NK-92 treated with Interleukin-12 subunit alpha and Interleukin-12 subunit beta, amount 100 ng/mL, for 24 hours (cell line): Measurements from ENCODE around the gene POFUT2.

Experiments used
- DNase-seq: peaks from one replicate; lab custom pipeline; 2025; lab: John Stamatoyannopoulos, UW

The POFUT2 gene, protein sequence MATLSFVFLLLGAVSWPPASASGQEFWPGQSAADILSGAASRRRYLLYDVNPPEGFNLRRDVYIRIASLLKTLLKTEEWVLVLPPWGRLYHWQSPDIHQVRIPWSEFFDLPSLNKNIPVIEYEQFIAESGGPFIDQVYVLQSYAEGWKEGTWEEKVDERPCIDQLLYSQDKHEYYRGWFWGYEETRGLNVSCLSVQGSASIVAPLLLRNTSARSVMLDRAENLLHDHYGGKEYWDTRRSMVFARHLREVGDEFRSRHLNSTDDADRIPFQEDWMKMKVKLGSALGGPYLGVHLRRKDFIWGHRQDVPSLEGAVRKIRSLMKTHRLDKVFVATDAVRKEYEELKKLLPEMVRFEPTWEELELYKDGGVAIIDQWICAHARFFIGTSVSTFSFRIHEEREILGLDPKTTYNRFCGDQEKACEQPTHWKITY

DNA sequence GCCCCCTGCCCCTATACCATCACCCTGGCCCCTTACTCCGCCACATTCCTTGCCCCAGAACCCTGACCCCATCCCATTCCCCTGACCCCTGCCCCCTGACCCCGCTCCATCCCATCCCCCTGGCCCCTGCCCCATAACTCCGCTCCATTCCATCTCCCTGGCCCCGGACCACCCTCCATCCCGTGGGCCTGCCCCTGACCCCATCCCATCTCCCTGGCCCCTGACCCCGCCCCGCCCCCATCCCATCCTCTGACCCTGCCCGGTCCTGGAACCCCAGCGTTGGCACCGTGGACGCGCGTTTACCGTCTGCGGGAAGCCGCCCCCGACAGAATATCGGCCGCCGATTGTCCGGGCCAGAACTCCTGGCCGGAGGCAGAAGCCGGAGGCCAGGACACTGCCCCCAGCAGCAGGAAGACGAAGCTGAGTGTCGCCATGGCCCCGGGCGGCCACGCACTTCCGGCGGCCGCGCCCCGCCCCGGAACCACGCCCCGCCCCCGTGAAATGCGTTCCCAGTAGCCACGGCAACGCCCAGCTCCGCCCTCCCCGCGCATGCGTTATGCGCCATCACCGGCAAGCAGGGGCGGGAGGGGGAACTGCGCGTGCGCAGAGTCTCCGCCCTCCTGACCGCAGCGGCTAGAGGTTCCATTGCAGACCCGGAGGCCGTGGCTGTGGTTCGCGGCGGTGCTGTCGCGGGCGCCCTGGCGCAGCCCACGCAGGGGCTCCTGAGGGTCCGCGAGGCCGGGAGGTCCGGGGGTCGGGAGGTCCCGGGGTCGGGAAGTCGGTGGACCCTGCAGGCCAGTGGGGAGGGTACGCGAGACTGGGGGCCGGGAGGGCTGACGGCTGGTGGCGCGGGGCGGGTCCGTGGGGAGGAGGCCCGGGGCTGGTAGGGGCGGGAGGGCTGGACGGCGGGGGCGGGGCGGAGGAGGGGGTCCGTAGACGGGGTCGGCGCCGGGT lies at the start of gene POFUT2:
Gene POFUT2, minus strand, starts transcription at position 458 of the 954 bp plus-strand sequence. Its CDS starts 24 bp downstream, at position 434.
- peak; percentile 97 for DNase-seq

DNA sequence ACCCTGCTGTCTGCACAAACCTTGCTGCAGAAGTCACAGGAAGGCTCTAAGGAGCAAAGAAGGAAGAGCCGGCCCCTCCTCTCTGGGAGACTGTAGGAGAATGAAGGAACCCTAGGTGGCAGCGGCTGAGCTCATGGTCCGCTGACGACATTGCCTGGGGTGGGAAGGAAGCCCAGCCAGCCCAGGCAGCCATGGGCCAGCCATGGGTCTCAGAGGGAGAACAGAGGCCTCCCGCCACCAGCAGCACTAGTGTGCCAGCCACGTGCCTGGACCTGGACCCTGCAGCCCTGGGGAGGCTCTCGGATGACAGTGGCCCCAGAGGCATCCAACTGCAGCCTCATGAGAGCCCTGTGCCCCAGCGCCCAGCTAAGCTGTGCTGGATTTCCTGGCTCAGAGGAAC lies 49.2 kb upstream of the POFUT2 start:
- DNase-seq: no peak

DNA sequence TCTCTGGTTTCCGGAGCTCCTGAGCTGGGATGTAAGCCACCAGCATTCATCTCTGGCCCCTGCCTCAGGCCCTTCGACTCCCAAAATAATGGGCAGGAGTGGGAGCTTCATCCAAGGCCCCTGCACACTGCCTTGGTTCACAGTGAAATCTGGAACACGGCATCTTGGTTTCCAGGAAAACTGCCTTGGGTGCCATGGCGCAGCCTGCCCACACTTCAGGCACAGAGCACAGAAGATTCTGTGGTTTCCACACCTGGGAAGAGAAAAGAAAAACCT lies 48.8 kb upstream of the POFUT2 start:
- DNase-seq: no peak

DNA sequence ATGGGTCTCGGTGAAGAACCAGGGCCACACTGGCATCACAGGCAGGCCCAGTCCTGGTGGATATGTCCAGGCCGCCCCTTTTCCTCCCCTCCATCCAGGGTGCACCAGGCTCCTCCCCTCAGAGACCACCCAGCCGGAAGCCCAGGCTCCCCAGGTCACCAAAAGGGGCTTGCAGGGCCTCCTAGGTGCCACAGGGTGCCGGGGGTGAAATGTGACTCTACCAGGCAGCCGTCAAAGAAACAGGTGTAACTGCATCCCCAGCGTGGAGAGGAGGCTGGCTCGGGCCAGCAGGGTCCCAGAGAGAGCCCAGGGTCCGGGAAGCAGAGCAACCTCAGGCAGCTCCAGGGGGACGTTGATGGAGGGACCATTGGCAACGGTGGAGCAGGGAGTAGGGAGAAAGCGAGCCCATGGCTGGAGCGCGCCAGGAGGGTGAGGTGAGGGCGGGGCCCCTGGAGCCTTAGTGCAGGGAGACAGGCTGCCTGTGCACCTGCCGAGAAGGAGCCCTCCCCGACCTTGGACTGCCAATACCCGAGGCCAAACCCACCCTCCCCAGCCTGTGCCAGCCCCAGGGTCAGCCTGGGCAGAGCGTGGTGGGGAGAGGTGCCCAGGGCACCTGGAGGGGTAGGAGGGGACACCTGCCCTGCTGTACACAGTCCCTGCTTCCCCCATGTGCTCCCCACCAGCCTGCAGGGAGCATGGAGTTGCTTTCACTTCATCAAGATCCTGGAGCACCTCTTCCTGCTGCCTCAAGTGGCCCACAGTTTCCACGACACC lies 48.3 kb upstream of the POFUT2 start:
- no peak for DNase-seq

DNA sequence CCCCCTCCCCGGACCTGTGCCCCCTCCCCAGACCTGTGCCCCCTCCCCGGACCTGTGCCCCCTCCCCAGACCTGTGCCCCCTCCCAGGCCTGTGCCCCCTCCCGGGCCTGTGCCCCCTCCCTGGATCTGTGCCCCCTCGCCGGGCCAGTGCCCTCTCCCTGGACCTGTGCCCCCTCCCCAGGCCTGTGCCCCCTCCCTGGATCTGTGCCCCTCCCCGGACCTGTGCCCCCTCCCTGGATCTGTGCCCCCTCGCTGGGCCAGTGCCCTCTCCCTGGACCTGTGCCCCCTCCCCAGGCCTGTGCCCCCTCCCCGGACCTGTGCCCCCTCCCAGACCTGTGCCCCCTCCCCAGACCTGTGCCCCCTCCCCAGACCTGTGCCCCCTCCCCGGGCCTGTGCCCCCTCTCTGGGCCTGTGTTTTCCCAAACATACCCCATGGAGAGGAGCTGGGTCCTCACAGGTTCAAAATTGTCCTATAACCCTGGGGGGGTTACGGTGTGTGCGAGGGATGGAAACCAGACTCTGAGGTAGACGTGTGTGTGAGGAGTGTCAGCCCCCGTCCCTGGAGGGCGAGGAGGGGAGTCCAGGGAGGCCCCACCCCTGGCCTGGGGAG lies 47.6 kb upstream of the POFUT2 start:
- no peak for DNase-seq

DNA sequence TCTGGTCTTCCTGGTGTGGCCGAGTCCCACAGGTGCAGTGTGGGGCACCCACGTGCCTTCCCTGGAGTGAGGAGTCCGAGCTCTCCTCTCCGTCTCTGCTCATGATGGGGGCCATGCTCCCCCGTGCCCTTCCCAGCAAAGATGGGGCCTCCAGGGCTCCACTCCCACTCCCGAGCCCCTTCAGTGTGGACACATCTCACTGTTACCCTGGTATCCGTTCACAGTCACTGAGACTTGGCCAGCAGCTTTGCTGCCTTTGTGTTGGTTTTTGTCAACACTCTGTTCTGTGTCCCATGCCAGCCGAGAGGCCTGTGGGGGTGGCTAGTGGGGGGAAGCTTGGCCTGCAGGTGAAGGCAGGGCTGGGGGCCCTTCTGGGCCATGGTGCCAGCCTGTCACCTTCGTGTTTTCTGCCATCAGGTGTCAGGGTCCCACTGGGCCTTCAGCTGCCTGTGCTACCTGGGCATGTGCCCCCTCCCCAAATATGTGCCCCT lies 46.9 kb upstream of the POFUT2 start:
- no peak for DNase-seq

DNA sequence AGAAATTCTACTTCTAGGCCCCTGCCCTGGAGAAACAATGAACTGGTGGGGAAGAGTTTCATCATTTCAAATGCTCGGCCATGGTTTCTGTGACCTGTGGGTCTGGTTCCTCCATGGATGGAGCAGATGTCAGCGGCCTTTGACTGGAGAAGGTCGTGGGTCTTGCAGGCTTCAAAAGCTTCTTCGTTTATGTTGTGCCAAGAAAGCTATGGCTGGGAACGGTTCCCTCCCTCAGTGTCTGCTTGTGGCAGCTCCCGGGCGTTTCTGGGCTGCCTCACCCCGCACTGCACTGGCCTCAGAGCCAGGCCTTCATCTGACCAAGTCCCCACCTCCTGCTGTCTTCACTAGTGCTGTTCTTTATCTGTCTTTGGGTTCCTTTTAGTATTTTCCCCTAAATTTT lies 46.4 kb upstream of the POFUT2 start:
- DNase-seq: no peak

DNA sequence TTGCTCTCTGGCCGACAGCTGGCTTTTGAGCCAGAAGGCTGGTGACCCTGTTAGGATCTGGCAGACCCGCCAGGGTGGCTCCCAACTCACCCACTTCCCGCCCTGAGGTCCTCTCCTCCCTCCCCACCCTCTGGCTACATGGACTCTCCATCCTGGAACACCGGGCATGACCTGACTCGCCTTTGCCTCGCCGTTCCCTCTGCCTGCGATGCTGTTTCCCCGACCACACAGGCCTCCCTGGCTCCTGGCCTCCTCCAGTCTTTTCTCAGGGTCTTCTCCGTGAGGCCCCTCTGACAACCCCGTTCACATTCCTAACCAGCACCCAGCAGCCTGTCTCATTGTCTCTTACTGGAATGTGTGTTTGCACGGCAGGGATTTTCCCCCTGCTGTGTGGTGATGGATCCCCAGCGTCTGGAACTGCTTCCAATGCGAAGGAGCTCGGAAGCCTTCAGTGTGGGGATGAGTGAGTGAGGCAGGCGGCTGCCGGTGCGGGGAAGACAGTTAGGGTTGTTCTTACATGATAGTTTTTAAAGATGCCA lies 46.0 kb upstream of the POFUT2 start:
- DNase-seq: no peak

DNA sequence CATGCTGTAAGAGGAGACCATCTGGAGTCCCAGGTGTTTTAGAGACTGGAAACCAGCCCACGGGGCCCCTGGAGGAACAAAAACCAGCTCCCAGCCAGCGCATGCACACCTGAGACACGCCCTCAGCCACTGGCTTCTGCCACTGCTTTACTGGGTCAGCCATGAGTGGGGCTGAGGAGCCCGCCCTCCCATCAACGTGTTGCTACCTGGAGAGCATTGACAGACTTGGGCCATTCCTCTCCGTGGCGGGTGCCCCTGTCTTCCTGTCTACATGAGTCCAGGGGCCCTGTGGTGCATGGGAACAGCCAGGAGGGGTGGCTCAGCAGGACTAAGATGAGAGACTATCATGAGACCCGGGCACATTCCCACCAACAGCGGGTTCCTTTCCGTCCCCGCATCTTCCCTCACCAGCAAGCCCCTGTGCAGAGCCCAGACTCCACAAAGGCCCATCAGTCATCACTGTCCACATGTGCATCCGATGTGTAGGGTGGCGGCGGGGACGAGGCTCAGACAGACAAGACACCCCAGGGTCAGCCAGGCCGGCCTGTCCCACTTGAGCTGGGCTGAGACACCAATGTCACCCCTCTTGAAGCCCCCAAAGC lies 45.4 kb upstream of the POFUT2 start:
- no peak for DNase-seq

DNA sequence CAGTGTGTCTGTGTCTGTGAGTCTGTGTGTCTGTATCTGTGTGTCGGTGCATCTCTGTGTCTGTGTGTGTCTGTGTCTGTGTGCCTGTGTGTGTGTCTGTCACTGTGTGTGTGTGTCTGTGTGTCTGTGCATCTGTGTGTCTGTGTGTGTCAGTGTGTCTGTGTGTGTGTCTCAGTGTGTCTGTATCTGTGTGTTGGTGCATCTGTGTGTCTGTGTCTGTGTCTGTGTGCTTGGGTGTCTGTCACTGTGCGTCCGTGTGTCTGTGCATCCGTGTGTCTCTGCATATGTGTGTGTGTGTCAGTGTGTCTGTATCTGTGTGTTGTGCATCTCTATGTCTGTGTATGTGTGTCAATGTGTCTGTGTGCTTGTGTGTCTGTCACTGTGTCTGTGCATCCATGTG lies 44.7 kb upstream of the POFUT2 start:
- no peak for DNase-seq

DNA sequence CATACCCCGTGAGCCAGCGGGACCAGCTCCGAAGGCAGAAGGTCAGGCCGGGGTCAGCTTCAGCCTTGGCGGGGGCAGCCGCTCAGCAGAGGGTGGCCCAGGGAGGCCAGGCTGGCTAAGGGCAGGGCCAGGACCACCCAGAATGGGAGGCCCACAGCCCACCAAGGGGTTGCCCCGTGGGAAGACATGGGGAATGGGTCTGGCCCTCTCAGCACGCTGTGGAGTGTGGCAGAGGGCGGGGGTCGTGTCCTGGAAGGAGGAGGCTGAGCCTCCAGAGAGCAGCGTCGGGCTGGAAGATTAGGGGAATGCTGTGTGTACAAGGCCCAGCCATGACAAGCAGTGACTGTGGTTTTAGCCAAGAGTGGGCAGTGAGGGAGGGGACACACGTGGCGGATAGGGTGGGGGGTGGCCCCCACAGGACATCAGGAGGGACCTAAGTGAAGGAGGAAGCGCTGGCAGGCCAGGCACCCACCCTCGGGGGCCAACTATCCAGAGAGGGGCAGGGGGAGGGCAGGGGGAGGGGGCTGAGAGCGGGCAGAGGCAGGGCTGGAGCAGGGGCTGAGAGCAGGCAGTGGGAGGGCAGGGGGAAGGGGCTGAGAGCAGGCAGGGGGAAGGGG lies 43.9 kb upstream of the POFUT2 start:
- DNase-seq: no peak

DNA sequence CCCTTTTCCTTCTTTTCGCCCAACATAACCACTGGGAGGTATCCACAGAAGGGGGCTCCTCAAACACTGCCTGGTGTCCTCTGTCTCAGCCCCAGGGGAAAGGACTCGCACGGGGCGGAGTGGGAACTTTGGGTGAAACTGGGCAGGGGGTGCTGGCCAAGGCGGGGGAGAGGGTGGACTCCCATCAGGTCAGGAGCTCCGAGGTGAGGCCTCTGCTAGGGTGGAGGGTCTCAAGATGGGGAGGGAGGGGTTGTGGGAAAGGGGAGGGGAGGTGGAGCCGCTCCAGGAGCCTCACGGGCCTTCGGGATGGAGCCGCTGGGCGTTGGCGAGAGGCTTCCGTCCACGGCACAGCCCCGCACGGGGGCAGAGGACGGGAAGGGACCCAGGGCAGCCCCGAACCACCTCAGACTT lies 43.2 kb upstream of the POFUT2 start:
- no peak for DNase-seq

DNA sequence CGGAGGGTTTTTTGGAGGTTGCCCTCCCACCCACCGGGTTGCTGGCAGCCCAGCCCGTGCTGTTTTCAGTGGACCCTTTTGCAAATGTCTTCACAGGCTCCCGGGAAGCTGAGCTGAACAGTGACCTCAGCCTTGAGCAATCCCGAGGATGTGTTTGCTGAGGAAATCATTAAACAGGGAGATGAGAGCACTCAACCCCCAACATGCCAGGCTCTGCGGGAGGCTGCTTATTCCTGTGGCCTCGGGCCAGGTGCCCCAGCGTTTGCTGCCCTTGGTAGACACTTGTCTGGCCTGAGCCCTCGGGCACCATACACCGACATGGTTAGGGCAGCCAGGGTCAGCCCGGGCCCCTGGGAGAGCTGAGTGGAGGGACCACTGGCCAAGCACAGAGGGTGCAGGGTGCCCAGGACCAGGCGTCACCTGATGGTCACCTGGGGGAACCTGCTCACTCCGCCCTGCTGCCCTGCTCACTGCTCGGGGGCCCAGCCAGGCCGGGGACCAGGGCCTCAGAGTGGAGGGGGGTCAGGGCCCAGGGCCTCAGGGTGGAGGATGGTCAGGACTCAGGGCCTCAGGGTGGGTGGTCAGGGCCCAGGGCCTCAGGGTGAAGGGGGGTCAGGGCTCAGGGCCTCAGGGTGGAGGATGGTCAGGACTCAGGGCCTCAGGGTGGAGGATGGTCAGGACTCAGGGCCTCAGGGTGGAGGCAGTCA lies 42.5 kb upstream of the POFUT2 start:
- DNase-seq: no peak

DNA sequence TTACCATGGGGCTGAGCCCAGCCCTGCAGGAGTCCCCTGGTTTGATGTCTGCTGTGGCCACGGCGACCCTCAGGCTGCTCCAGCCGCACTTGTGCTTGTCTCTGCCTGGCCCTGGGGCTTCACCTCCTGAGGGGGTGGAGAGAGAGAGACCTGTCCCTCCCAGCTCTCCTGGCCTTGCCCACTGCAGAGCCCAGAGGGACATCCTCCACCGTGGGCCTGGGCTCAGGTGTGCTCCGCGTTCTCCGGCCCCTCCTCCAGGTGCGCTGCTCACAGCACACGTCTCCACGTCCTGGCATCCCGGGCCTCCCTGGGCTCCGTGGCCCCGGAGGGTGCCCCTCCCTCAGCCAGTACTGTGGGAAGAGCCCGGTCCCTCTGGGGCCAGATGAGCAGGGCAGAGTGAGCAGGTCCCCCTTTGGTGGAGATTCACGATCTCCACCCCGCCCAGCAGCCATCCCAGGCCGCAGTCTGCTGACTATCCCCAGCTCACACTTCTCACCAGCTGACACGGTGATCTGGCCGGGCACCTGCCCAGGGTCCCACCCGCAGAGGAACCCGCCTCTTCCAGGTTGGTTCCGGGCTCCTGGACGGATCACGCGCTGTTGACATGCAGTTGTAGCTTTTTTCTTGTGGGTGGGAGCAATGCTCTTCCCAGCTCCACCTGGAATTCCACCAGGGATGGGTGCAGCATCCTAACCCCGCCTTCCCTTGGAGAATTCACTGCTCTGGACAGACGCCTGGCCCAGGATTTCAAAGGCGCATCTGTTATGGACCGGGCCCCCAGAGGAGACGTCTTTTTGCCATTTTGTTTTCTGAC lies 41.8 kb upstream of the POFUT2 start:
- no peak for DNase-seq

DNA sequence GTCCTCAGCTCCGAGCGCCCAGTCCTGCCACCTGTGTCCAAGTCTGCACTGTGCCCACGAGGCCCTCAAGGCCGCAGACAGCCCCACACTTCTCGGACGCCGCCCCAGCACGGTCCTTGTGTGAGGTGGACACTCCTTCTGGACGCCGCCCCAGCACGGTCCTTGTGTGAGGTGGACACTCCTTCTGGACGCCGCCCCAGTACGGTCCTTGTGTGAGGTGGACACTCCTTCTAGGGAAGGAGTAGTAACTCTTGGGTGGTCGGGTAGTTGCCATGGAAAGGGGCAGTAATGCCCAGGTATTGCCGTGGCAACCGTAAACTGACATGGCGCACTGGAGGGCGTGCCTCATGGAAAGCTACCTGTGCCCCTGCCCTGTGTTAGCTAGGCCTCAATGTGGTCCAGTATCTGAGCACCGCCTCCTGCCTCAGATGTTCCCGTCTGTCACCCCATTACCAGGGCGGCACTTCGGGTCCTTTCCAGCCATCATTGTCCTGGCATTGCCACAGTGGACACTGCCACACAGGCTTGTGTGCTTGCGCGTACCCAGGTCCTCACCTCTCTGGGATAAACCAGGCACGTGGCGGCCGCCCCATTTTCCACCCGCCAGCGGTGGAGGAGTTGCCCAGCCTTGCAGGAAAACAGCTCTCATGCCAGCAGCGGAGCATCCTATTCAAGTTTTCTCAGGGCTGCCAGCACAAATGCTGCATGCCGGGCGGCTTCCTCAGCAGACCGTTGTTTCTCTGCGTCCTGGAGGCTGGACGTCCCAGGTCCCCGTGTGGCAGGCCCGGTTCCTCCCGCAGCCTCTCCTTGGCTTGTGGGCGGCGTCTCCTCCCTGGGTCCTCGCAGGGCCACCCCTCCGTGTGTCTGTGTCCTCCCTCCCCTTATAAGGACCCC lies 40.8 kb upstream of the POFUT2 start:
- no peak for DNase-seq

DNA sequence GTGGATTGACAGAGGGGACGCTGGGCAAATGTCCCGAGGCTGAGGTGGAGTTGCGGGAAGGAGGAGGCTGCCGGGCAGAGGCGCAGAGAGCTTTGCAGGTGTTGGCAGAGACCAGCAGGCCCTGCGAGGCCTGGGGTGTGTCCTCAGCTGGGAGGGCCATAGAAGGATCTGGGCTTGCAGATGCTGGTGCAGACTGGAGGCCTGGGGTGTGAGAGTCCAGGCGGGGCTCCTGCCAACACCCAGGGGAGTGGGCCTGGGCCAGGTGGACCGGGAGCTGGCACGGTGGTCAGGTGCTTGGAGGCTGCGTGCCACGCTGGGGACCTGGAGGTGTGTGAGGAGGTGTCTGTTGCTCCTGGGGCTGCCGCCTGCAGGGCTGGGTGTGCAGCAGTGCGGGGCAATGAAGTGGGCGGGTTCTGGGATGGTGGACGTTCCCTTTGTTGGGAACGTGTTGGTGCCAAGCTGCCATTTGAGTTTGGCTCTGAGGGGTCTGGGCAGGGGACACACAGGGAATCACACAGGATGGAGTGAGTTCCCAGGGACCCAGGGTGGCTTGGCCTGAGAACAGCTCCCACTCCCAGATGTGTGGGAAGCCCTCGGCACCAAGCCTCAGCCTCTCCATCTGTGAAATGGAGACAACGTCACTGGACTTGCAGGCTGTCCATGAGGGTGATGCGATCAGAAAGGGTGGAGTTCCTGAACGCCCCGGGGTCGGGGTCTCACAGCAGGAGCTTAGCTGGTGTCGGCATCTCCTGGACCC lies 39.9 kb upstream of the POFUT2 start:
- DNase-seq: no peak

DNA sequence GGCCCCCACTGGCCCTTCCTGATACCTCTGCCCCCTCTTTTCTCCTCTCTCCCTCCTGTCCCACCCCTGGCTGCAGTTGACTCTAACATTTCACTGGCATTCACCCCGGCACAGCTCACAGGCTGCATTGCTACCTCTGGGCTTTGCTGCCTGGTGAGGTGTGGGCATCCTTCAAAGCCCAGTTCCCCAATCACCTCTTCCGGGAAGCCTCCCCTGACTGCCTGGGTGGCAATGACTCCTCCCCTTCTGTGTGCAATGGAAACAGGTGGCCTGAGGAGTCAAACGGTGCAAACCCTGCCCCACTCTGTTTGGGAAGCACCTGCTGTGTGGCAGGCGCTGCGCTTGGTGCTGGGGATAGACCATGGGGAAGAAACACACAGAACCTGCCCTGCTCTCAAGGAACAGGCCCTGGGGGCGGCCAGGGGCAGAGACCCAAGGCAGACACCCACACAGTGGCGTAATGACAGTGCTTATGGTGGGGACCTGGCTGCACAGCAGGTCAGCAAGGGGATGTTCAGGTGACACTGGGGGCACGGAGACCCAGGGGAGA lies 39.3 kb upstream of the POFUT2 start:
- no peak for DNase-seq
